ENCODE data around the gene RPS6KA3.

GRCh38 chrX:20260885-20261284 is 5.8 kb downstream of the RPS6KA3 start:
- no peak for TF ChIP-seq CTCF (IDR thresholded peaks at IDR 0.05)
- TF ChIP-seq EP300 (IDR thresholded peaks at IDR 0.05): no peak
- no peak for TF ChIP-seq POLR2A (IDR thresholded peaks at IDR 0.05)
- TF ChIP-seq POLR2AphosphoS5 (IDR thresholded peaks at IDR 0.05): no peak
